HepG2 (cell line): ENCODE measurements around the gene SOX12. TPM values are rescaled to one million over a fixed set of nuclear protein-coding genes. Genes with fewer than 3 reads are reported as not detected.

ENCODE experiments used
- ARNT ChIP-seq: fragments of 450-650 bp; IDR thresholded peaks from 2 replicates; pipeline ENCODE4 v1.6.1; 2017
- CBX5 ChIP-seq: sonication (generic); formaldehyde crosslinking; IDR thresholded peaks from 2 replicates; pipeline ENCODE4 v1.4.0; 2020; ENCODE audit warnings: missing genetic modification reagents, borderline replicate concordance
- JARID2 ChIP-seq: sonication (generic); formaldehyde crosslinking; IDR thresholded peaks from 2 replicates; pipeline ENCODE4 v1.8.1; 2023; ENCODE audit warnings: missing genetic modification reagents, inconsistent platforms; ENCODE audit not compliant: insufficient replicate concordance
- KAT8 ChIP-seq: IDR thresholded peaks from 2 replicates; pipeline ENCODE4 v1.6.1; 2016; ENCODE audit warnings: missing genetic modification reagents, missing compliant biosample characterization
- KLF15 ChIP-seq: sonication (generic); formaldehyde crosslinking; IDR thresholded peaks from 2 replicates; pipeline ENCODE4 v1.8.1; 2023; ENCODE audit warnings: borderline replicate concordance, mild to moderate bottlenecking, inconsistent platforms, missing genetic modification reagents, mixed read lengths
- MTA3 ChIP-seq: sonication (generic); formaldehyde crosslinking; IDR thresholded peaks from 2 replicates; pipeline ENCODE4 v1.4.0; 2020; ENCODE audit warnings: missing genetic modification reagents
- NR2C2 ChIP-seq: sonication (generic); formaldehyde crosslinking; IDR thresholded peaks from 2 replicates; pipeline ENCODE4 v1.4.0; 2020; ENCODE audit warnings: missing genetic modification reagents, mild to moderate bottlenecking, moderate library complexity, borderline replicate concordance
- PHF20 ChIP-seq: sonication (generic); formaldehyde crosslinking; IDR thresholded peaks from 2 replicates; pipeline ENCODE4 v1.5.0; 2020; ENCODE audit warnings: mild to moderate bottlenecking, missing genetic modification reagents
- SIN3B ChIP-seq: fragments of 150-350 bp; IDR thresholded peaks from 2 replicates; pipeline ENCODE4 v1.6.1; 2014; ENCODE audit warnings: low read length
- STAT5B ChIP-seq: sonication (generic); formaldehyde crosslinking; IDR thresholded peaks from 2 replicates; pipeline ENCODE4 v1.4.0; 2020; ENCODE audit warnings: missing genetic modification reagents
- SYNCRIP ChIP-seq: fragments of 200-400 bp; formaldehyde crosslinking; IDR thresholded peaks from 2 replicates; pipeline ENCODE4 v1.6.1; 2018; ENCODE audit warnings: mild to moderate bottlenecking, low read depth, low read length; ENCODE audit not compliant: insufficient read depth
- TARDBP ChIP-seq: sonication (generic); formaldehyde crosslinking; IDR thresholded peaks from 2 replicates; pipeline ENCODE4 v1.8.0; 2022; ENCODE audit warnings: mild to moderate bottlenecking, missing genetic modification reagents
- TOE1 ChIP-seq: sonication (generic); formaldehyde crosslinking; IDR thresholded peaks from 2 replicates; pipeline ENCODE4 v1.4.0; 2020; ENCODE audit warnings: mild to moderate bottlenecking, missing genetic modification reagents
- ZNF33A ChIP-seq: sonication (generic); formaldehyde crosslinking; IDR thresholded peaks from 2 replicates; pipeline ENCODE4 v1.5.1; 2020; ENCODE audit warnings: missing genetic modification reagents, mild to moderate bottlenecking, moderate library complexity, borderline replicate concordance
- ZNF354B ChIP-seq: sonication (generic); formaldehyde crosslinking; IDR thresholded peaks from 2 replicates; pipeline ENCODE4 v1.8.0; 2022; ENCODE audit warnings: mild to moderate bottlenecking, missing genetic modification reagents
- ZNF530 ChIP-seq: sonication (generic); formaldehyde crosslinking; IDR thresholded peaks from 2 replicates; pipeline ENCODE4 v1.5.0; 2020; ENCODE audit warnings: low read depth, mild to moderate bottlenecking, missing genetic modification reagents
- ZNF550 ChIP-seq: sonication (generic); formaldehyde crosslinking; IDR thresholded peaks from 2 replicates; pipeline ENCODE4 v1.4.0; 2020; ENCODE audit warnings: mild to moderate bottlenecking, missing genetic modification reagents, borderline replicate concordance
- ZNF614 ChIP-seq: IDR thresholded peaks from 2 replicates; pipeline ENCODE4 v1.6.1; 2018; ENCODE audit warnings: missing biosample characterization, missing genetic modification reagents, inconsistent platforms, borderline replicate concordance
- ZNF775 ChIP-seq: sonication (generic); formaldehyde crosslinking; IDR thresholded peaks from 2 replicates; pipeline ENCODE4 v1.4.0; 2020; ENCODE audit warnings: missing genetic modification reagents, mild to moderate bottlenecking, moderate library complexity, borderline replicate concordance
- ZNF83 ChIP-seq: sonication (generic); formaldehyde crosslinking; IDR thresholded peaks from 2 replicates; pipeline ENCODE4 v1.4.0; 2020; ENCODE audit warnings: missing genetic modification reagents, mild to moderate bottlenecking, borderline replicate concordance
- polyA plus RNA-seq, 8 experiments: library from polyadenylated mRNA; depleted of rRNA in 3 of 8; stranded (reverse) in 7 of 8; unstranded in 1 of 8; fragments of >200 nt; fragmentation: Illumina TruSeq in 4 of 8; extraction: Trizol in 4 of 8; gene quantifications; 2 replicates each; pipeline versions ENCODE4 v1.2.1 to v1.2.3, GENCODE V29; 2011 to 2016; ENCODE audit warnings: low read depth in 4 of 8, missing spikeins in 1 of 8, mixed read lengths in 1 of 8; ENCODE audit not compliant: insufficient read depth in 1 of 8
- total RNA-seq, 5 experiments: library from RNA; depleted of rRNA; stranded (reverse); fragments of >200 nt; fragmentation: Illumina TruSeq; extraction: Trizol; gene quantifications; 2 replicates each; pipeline ENCODE4 v1.2.3, GENCODE V29; 2016; ENCODE audit warnings: low read depth in 1 of 5
- TF ChIP-seq, protein P1 (sequence below): IDR thresholded peaks from 2 replicates; pipeline ENCODE4 v1.6.1; 2012; ENCODE audit warnings: inconsistent platforms
- TF ChIP-seq, protein P2 (sequence below): sonication (generic); formaldehyde crosslinking; IDR thresholded peaks from 2 replicates; pipeline ENCODE4 v1.9.0; 2021; ENCODE audit warnings: missing genetic modification reagents, mild to moderate bottlenecking, borderline replicate concordance
- TF ChIP-seq, protein P3 (sequence below): sonication (generic); formaldehyde crosslinking; IDR thresholded peaks from 2 replicates; pipeline ENCODE4 v1.4.0; 2020; ENCODE audit warnings: missing genetic modification reagents, borderline replicate concordance
- TF ChIP-seq, protein P4 (sequence below): sonication (generic); formaldehyde crosslinking; IDR thresholded peaks from 2 replicates; pipeline ENCODE4 v1.4.0; 2020; ENCODE audit warnings: missing genetic modification reagents

SOX12 gene
- total and polyA plus RNA-seq, 2 of the 13 experiments (the other 11 are each of a cell fraction or from before 2014, with no cell fraction given): 10.0 to 18.7 TPM

DNA sequence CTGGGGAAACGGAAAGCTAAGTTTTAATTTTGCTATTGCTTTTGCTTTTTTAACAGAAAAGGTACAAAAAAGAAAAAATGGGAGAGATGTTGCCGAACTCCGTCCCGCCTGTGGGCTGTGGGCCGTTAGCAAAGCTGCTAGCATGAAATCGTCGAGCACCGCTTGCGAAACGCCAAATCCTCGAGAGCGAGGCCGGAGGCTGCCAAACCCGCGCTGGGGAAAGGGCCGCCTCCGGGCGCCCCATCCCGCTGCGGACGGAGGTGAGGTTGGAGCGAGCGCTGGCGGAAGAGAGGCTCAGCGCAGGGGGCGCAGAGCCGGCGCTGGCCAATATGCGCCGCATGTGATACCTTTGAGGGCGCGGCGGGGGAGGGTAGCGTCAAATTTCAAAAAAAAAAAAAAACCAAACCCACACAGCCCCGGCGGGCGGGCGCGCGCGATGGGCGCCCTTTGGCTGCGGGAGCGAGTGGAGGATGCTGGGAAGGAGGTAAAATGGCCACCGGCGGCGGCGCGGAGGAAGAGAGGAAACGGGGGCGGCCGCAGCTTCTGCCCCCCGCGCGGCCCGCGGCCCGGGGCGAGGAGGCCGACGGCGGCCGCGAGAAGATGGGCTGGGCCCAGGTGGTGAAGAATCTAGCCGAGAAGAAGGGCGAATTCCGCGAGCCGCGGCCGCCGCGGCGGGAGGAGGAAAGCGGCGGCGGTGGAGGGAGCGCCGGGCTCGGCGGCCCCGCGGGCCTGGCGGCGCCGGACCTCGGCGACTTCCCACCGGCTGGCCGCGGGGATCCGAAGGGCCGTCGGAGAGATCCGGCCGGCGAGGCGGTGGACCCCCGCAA lies 28.0 kb upstream of the SOX12 start, which contains the start of gene ZCCHC3 (continued):
- TF ChIP-seq JARID2 (no peak), ZNF614 (CRISPR knock-in tag) (peak; percentile 96), ZNF550 (no peak), TOE1 (CRISPR knock-in tag) (peak; percentile 87; the same call in 1 of the 2 replicates), TARDBP (CRISPR knock-in tag) (peak; percentile 90), MTA3 (CRISPR knock-in tag) (no peak), ZNF775 (CRISPR knock-in tag) (peak; percentile 85; the same call in 1 of the 2 replicates), ZNF530 (CRISPR knock-in tag) (no peak; the same call in 1 of the 2 replicates), KLF15 (CRISPR knock-in tag) (peak; percentile 98), ARNT (no peak), NR2C2 (peak; percentile 82), ZNF33A (CRISPR knock-in tag) (peak; percentile 99), CBX5 (CRISPR knock-in tag) (peak; percentile 99), SYNCRIP (no peak), ZNF354B (CRISPR knock-in tag) (no peak; the same call in 1 of the 2 replicates), ZNF83 (CRISPR knock-in tag) (peak; percentile 76; the same call in 1 of the 2 replicates), STAT5B (CRISPR knock-in tag) (peak; percentile 79; the same call in 1 of the 2 replicates), PHF20 (CRISPR knock-in tag) (peak; percentile 69), KAT8 (CRISPR knock-in tag) (peak; percentile 96), SIN3B (peak; percentile 18)
- TF ChIP-seq, protein P1, sequence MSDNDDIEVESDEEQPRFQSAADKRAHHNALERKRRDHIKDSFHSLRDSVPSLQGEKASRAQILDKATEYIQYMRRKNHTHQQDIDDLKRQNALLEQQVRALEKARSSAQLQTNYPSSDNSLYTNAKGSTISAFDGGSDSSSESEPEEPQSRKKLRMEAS: peak; percentile 98
- TF ChIP-seq, protein P2, sequence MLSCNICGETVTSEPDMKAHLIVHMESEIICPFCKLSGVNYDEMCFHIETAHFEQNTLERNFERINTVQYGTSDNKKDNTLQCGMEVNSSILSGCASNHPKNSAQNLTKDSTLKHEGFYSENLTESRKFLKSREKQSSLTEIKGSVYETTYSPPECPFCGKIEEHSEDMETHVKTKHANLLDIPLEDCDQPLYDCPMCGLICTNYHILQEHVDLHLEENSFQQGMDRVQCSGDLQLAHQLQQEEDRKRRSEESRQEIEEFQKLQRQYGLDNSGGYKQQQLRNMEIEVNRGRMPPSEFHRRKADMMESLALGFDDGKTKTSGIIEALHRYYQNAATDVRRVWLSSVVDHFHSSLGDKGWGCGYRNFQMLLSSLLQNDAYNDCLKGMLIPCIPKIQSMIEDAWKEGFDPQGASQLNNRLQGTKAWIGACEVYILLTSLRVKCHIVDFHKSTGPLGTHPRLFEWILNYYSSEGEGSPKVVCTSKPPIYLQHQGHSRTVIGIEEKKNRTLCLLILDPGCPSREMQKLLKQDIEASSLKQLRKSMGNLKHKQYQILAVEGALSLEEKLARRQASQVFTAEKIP: no peak
- TF ChIP-seq, protein P3, sequence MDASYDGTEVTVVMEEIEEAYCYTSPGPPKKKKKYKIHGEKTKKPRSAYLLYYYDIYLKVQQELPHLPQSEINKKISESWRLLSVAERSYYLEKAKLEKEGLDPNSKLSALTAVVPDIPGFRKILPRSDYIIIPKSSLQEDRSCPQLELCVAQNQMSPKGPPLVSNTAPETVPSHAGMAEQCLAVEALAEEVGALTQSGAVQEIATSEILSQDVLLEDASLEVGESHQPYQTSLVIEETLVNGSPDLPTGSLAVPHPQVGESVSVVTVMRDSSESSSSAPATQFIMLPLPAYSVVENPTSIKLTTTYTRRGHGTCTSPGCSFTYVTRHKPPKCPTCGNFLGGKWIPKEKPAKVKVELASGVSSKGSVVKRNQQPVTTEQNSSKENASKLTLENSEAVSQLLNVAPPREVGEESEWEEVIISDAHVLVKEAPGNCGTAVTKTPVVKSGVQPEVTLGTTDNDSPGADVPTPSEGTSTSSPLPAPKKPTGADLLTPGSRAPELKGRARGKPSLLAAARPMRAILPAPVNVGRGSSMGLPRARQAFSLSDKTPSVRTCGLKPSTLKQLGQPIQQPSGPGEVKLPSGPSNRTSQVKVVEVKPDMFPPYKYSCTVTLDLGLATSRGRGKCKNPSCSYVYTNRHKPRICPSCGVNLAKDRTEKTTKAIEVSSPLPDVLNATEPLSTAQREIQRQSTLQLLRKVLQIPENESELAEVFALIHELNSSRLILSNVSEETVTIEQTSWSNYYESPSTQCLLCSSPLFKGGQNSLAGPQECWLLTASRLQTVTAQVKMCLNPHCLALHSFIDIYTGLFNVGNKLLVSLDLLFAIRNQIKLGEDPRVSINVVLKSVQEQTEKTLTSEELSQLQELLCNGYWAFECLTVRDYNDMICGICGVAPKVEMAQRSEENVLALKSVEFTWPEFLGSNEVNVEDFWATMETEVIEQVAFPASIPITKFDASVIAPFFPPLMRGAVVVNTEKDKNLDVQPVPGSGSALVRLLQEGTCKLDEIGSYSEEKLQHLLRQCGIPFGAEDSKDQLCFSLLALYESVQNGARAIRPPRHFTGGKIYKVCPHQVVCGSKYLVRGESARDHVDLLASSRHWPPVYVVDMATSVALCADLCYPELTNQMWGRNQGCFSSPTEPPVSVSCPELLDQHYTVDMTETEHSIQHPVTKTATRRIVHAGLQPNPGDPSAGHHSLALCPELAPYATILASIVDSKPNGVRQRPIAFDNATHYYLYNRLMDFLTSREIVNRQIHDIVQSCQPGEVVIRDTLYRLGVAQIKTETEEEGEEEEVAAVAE (CRISPR knock-in tag): peak; percentile 94
- TF ChIP-seq, protein P4, sequence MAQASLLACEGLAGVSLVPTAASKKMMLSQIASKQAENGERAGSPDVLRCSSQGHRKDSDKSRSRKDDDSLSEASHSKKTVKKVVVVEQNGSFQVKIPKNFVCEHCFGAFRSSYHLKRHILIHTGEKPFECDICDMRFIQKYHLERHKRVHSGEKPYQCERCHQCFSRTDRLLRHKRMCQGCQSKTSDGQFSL (CRISPR knock-in tag): peak; percentile 80; the same call in 1 of the 2 replicates
